Neural progenitor cell (in vitro differentiated cells): ENCODE measurements around the gene ZNF593OS. TPM values are rescaled to one million over a fixed set of nuclear protein-coding genes. Genes with fewer than 3 reads are reported as not detected.

Experiments
- DNase-seq: peaks from one replicate; pipeline ENCODE4 v3.0.0-alpha.2; 2016; ENCODE audit warnings: low spot score
- H2AFZ ChIP-seq: fragments of 200-600 bp; sonication (generic); replicated peaks from 2 replicates; pipeline ENCODE4 v1.6.1; 2016; ENCODE audit warnings: antibody characterized with exemption
- H3F3A ChIP-seq: fragments of 200-600 bp; sonication (generic); 2 replicates; pipeline ENCODE4 v1.6.1; 2016; ENCODE audit warnings: antibody characterized with exemption, low read depth
- H3K27ac ChIP-seq: fragments of 200-600 bp; sonication (generic); 2 replicates; pipeline ENCODE4 v1.5.1; 2016; ENCODE audit warnings: mild to moderate bottlenecking
- H3K27me3 ChIP-seq: fragments of 200-600 bp; sonication (generic); 2 replicates; pipeline ENCODE4 v1.6.1; 2016; ENCODE audit warnings: mild to moderate bottlenecking, moderate library complexity
- H3K36me3 ChIP-seq: fragments of 200-600 bp; sonication (generic); 2 replicates; pipeline ENCODE4 v1.5.1; 2016
- H3K4me1 ChIP-seq: fragments of 200-600 bp; sonication (generic); 2 replicates; pipeline ENCODE4 v1.6.1; 2016; ENCODE audit warnings: mixed run types
- H3K4me2 ChIP-seq: fragments of 200-600 bp; sonication (generic); 2 replicates; pipeline ENCODE4 v1.6.1; 2016
- H3K4me3 ChIP-seq: fragments of 200-600 bp; sonication (generic); 2 replicates; pipeline ENCODE4 v1.5.1; 2016
- H3K79me2 ChIP-seq: fragments of 200-600 bp; sonication (generic); 2 replicates; pipeline ENCODE4 v1.6.1; 2016; ENCODE audit warnings: low read depth
- H3K9ac ChIP-seq: fragments of 200-600 bp; sonication (generic); 2 replicates; pipeline ENCODE4 v1.6.1; 2016
- H3K9me3 ChIP-seq: fragments of 200-600 bp; sonication (generic); 2 replicates; pipeline ENCODE4 v1.5.1; 2016; ENCODE audit warnings: low read depth
- H4K20me1 ChIP-seq: fragments of 200-600 bp; sonication (generic); 2 replicates; pipeline ENCODE4 v1.6.1; 2016; ENCODE audit warnings: low read depth
- H3K27ac Mint-ChIP-seq: 3 replicates; pipeline ENCODE4 v1.8.0; 2021; ENCODE audit warnings: mixed read lengths
- H3K27me3 Mint-ChIP-seq: 2 replicates; pipeline ENCODE4 v1.8.0; 2022; ENCODE audit warnings: low read depth, mild to moderate bottlenecking, inconsistent platforms, moderate library complexity, mixed read lengths; ENCODE audit not compliant: insufficient read depth
- H3K36me3 Mint-ChIP-seq: 3 replicates; pipeline ENCODE4 v1.8.0; 2021; ENCODE audit warnings: mixed read lengths
- H3K4me1 Mint-ChIP-seq: 3 replicates; pipeline ENCODE4 v1.8.0; 2021; ENCODE audit warnings: mixed read lengths
- H3K4me3 Mint-ChIP-seq: 3 replicates; pipeline ENCODE4 v1.8.0; 2021; ENCODE audit warnings: mild to moderate bottlenecking, moderate library complexity, mixed read lengths
- H3K9me3 Mint-ChIP-seq: 3 replicates; pipeline ENCODE4 v1.8.0; 2020; ENCODE audit warnings: mixed read lengths
- EZH2 ChIP-seq: fragments of 200-600 bp; sonication (generic); IDR thresholded peaks from 2 replicates; pipeline ENCODE4 v1.6.1; 2017; ENCODE audit warnings: antibody characterized with exemption, mild to moderate bottlenecking, moderate library complexity
- EZH2phosphoT487 ChIP-seq: fragments of 200-600 bp; sonication (generic); IDR thresholded peaks from 2 replicates; pipeline ENCODE4 v1.6.1; 2017; ENCODE audit warnings: antibody characterized with exemption
- total RNA-seq: library from RNA; depleted of rRNA; stranded (reverse); fragments of >200 nt; gene quantifications from 2 replicates; pipeline ENCODE4 v1.2.3, GENCODE V29; 2015; ENCODE audit warnings: low replicate concordance
- TF ChIP-seq, protein P1 (sequence below): fragments of 200-600 bp; sonication (generic); IDR thresholded peaks from 2 replicates; pipeline ENCODE4 v1.5.1; 2017; ENCODE audit warnings: antibody characterized with exemption, mild to moderate bottlenecking

ZNF593OS gene
- total RNA-seq, 1 donor from 2014 or later: 0.67 TPM

DNA sequence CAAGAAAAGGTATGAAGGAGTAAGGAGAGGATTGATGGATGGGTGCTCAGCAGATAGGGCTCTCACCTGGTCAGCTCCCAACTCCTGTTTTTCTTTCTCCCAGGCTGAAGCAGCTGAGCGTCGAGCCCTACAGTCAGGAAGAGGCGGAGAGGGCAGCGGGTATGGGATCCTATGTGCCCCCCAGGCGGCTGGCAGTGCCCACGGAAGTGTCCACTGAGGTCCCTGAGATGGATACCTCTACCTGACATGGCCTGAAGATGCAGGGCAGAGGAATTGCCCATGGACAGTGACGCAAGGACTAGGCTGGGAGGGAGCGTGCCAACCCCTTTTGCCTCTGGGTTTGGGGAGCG lies 1.2 kb downstream of the ZNF593OS start:
- no peaks in the 10 kb centered on the region for H3K27me3 ChIP-seq
- H3K4me2 ChIP-seq: peak overlapping the region; percentile 98
- H3K36me3 ChIP-seq: no peaks in the 10 kb centered on the region
- peaks cover 23% of the 10 kb centered on the region for H3F3A ChIP-seq
- peaks cover 13% of the 10 kb centered on the region for H3K79me2 ChIP-seq
- no peak overlapping the region for H3K27ac ChIP-seq
- Mint-ChIP-seq H3K27me3 (peaks cover 20% of the 10 kb centered on the region), H3K9me3 (no peaks in the 10 kb centered on the region), H3K4me3 (peak overlapping the region; percentile 89), H3K27ac (peak overlapping the region; percentile 80), H3K36me3 (no peaks in the 10 kb centered on the region), H3K4me1 (peaks cover 46% of the 10 kb centered on the region)
- H4K20me1 ChIP-seq: peaks cover 3% of the 10 kb centered on the region
- peak overlapping the region; percentile 77 for H3K4me3 ChIP-seq
- H3K9me3 ChIP-seq: no peaks in the 10 kb centered on the region
- no peak overlapping the region for H2AFZ ChIP-seq
- H3K4me1 ChIP-seq: peaks cover 34% of the 10 kb centered on the region
- no peak for TF ChIP-seq EZH2phosphoT487
- TF ChIP-seq, protein P1, sequence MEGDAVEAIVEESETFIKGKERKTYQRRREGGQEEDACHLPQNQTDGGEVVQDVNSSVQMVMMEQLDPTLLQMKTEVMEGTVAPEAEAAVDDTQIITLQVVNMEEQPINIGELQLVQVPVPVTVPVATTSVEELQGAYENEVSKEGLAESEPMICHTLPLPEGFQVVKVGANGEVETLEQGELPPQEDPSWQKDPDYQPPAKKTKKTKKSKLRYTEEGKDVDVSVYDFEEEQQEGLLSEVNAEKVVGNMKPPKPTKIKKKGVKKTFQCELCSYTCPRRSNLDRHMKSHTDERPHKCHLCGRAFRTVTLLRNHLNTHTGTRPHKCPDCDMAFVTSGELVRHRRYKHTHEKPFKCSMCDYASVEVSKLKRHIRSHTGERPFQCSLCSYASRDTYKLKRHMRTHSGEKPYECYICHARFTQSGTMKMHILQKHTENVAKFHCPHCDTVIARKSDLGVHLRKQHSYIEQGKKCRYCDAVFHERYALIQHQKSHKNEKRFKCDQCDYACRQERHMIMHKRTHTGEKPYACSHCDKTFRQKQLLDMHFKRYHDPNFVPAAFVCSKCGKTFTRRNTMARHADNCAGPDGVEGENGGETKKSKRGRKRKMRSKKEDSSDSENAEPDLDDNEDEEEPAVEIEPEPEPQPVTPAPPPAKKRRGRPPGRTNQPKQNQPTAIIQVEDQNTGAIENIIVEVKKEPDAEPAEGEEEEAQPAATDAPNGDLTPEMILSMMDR: no peak
- no peak for TF ChIP-seq EZH2
- no peak for DNase-seq
- peak overlapping the region; percentile 71 for H3K9ac ChIP-seq

DNA sequence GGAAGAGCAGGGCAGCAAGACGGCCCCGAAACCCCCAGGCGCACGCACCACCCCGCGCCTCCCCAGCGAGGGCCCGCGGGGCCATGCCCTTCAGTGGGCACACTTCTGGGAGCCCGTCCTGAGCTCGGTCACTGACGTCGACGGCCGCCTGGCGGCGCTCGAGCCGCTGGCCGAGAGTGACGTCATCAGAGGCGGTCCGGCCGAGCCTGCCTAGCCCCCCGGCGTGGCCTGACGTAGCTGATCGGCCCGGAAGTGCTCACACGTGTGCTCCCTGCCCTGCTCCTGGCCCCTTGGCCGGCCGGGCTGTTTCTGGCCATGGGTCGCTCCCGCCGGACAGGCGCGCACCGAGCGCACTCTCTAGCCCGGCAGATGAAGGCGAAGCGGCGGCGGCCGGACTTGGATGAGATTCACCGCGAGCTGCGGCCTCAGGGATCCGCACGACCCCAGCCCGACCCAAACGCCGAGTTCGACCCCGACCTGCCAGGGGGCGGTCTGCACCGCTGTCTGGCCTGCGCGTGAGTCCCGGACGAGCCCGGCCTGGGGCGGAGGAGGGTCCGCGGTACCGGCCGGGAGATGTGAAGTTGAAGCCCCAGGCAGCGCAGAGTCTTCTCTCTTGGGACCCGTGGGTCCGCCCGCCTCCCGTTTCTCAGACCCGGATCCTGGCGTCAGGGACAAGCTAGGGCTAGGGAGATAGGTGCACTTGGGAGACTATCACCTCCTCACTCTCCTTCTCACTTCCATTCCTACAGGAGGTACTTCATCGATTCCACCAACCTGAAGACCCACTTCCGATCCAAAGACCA lies 1.8 kb downstream of the ZNF593OS start, which contains the start of gene ZNF593:
Gene ZNF593 (plus strand): TSS at position 240 of the 803 bp plus-strand sequence. CDS start 76 bp downstream, at position 316.
- TF ChIP-seq, protein P1: peak; percentile 83
- TF ChIP-seq EZH2phosphoT487: no peak
- no peaks in the 10 kb centered on the region for H3K36me3 Mint-ChIP-seq
- H3K9ac ChIP-seq: peak within 1 kb of the TSS; percentile 71
- peaks cover 25% of the 10 kb centered on the region for H3K27me3 Mint-ChIP-seq
- peaks cover 52% of the 10 kb centered on the region for H3K4me1 Mint-ChIP-seq
- peak within 1 kb of the TSS; percentile 98 for H3K4me2 ChIP-seq
- no peaks in the 10 kb centered on the region for H3K9me3 Mint-ChIP-seq
- H3K79me2 ChIP-seq: peaks cover 13% of the 10 kb centered on the region
- peaks cover 28% of the 10 kb centered on the region for H3F3A ChIP-seq
- peak within 1 kb of the TSS; percentile 97 for H3K27ac Mint-ChIP-seq
- peaks cover 40% of the 10 kb centered on the region for H3K4me1 ChIP-seq
- peak within 1 kb of the TSS; percentile 56 for H3K27ac ChIP-seq
- H4K20me1 ChIP-seq: peaks cover 3% of the 10 kb centered on the region
- no peaks in the 10 kb centered on the region for H3K9me3 ChIP-seq
- H3K4me3 Mint-ChIP-seq: peak within 1 kb of the TSS; percentile 89
- no peaks in the 10 kb centered on the region for H3K36me3 ChIP-seq
- peaks cover 4% of the 10 kb centered on the region for H3K27me3 ChIP-seq
- DNase-seq: peak; percentile 95
- H2AFZ ChIP-seq: peak within 1 kb of the TSS; percentile 44
- peak within 1 kb of the TSS; percentile 77 for H3K4me3 ChIP-seq

DNA sequence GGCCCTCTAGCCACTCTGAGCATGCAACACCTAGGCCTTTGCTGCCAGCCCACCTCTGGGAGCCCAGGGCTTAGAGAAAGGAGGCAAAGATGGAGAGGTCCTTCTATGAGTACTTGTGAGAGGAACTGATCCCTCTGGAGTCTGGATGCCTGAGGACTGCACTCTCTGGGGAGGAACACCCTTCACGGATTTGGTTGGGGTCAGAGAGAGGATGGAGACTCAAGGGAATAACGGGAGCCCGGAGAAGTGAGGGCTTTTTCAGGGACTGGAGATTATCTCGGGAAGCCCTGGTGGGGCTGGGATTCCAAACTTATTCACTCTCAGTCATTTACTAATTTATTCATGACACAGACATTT lies 2.5 kb downstream of the ZNF593OS start:
- no peak for TF ChIP-seq EZH2phosphoT487
- TF ChIP-seq, protein P1: no peak
- TF ChIP-seq EZH2: no peak
- H3K9me3 ChIP-seq: no peaks in the 10 kb centered on the region
- peak overlapping the region; percentile 98 for H3K4me2 ChIP-seq
- H3K27ac Mint-ChIP-seq: peak overlapping the region; percentile 97
- H3K36me3 ChIP-seq: no peaks in the 10 kb centered on the region
- H3K79me2 ChIP-seq: peaks cover 13% of the 10 kb centered on the region
- peaks cover 29% of the 10 kb centered on the region for H3K27me3 Mint-ChIP-seq
- peak overlapping the region; percentile 89 for H3K4me3 Mint-ChIP-seq
- peaks cover 34% of the 10 kb centered on the region for H3F3A ChIP-seq
- no peak overlapping the region for H3K9ac ChIP-seq
- no peak overlapping the region for H2AFZ ChIP-seq
- H3K27me3 ChIP-seq: peaks cover 11% of the 10 kb centered on the region
- H3K4me1 ChIP-seq: peaks cover 44% of the 10 kb centered on the region
- peak overlapping the region; percentile 56 for H3K27ac ChIP-seq
- no peak for DNase-seq
- H3K4me1 Mint-ChIP-seq: peaks cover 57% of the 10 kb centered on the region
- peak overlapping the region; percentile 77 for H3K4me3 ChIP-seq
- H3K36me3 Mint-ChIP-seq: no peaks in the 10 kb centered on the region
- no peaks in the 10 kb centered on the region for H3K9me3 Mint-ChIP-seq
- H4K20me1 ChIP-seq: peaks cover 3% of the 10 kb centered on the region
